Neural cell (in vitro differentiated cells): ENCODE measurements around the gene NCLN.

Experiments
- EP300 ChIP-seq: fragments of 450-650 bp; conservative IDR thresholded peaks from 2 replicates; pipeline ENCODE4 v1.6.1; 2014; ENCODE audit warnings: antibody characterized with exemption, mild to moderate bottlenecking, moderate library complexity; ENCODE audit not compliant: poor library complexity, severe bottlenecking
- EZH2 ChIP-seq: fragments of 200-600, 300-800 bp; shearing (Covaris generic), sonication (generic); IDR thresholded peaks from 2 replicates; pipeline ENCODE4 v1.6.1; 2014; ENCODE audit warnings: antibody characterized with exemption, low read length, borderline replicate concordance, mild to moderate bottlenecking; ENCODE audit not compliant: insufficient read depth, poor library complexity, severe bottlenecking
- MXI1 ChIP-seq: fragments of 450-650 bp; conservative IDR thresholded peaks from 2 replicates; pipeline ENCODE4 v1.6.1; 2014; ENCODE audit warnings: antibody characterized with exemption, mild to moderate bottlenecking; ENCODE audit not compliant: poor library complexity, severe bottlenecking
- POLR2AphosphoS5 ChIP-seq: IDR thresholded peaks from 2 replicates; pipeline ENCODE4 v1.6.1; 2012
- SMC3 ChIP-seq: fragments of 450-650 bp; conservative IDR thresholded peaks from 2 replicates; pipeline ENCODE4 v1.6.1; 2014; ENCODE audit warnings: antibody characterized with exemption, mild to moderate bottlenecking, moderate library complexity; ENCODE audit not compliant: poor library complexity
- TAF1 ChIP-seq: IDR thresholded peaks from 2 replicates; pipeline ENCODE4 v1.6.1; 2012; ENCODE audit warnings: low read depth
- TF ChIP-seq, protein P1 (sequence below): fragments of 450-650 bp; IDR thresholded peaks from 2 replicates; pipeline ENCODE4 v1.5.1; 2014; ENCODE audit warnings: antibody characterized with exemption, mild to moderate bottlenecking, moderate library complexity; ENCODE audit not compliant: poor library complexity, severe bottlenecking
- TF ChIP-seq, protein P2 (sequence below): IDR thresholded peaks from 2 replicates; pipeline ENCODE4 v1.6.1; 2012; ENCODE audit warnings: borderline replicate concordance

- TF ChIP-seq, protein P1, sequence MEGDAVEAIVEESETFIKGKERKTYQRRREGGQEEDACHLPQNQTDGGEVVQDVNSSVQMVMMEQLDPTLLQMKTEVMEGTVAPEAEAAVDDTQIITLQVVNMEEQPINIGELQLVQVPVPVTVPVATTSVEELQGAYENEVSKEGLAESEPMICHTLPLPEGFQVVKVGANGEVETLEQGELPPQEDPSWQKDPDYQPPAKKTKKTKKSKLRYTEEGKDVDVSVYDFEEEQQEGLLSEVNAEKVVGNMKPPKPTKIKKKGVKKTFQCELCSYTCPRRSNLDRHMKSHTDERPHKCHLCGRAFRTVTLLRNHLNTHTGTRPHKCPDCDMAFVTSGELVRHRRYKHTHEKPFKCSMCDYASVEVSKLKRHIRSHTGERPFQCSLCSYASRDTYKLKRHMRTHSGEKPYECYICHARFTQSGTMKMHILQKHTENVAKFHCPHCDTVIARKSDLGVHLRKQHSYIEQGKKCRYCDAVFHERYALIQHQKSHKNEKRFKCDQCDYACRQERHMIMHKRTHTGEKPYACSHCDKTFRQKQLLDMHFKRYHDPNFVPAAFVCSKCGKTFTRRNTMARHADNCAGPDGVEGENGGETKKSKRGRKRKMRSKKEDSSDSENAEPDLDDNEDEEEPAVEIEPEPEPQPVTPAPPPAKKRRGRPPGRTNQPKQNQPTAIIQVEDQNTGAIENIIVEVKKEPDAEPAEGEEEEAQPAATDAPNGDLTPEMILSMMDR: no peak
- TF ChIP-seq POLR2AphosphoS5 (no peak), EZH2 (no peak), TAF1 (no peak), EP300 (no peak), SMC3 (no peak), MXI1 (no peak)
- TF ChIP-seq, protein P2, sequence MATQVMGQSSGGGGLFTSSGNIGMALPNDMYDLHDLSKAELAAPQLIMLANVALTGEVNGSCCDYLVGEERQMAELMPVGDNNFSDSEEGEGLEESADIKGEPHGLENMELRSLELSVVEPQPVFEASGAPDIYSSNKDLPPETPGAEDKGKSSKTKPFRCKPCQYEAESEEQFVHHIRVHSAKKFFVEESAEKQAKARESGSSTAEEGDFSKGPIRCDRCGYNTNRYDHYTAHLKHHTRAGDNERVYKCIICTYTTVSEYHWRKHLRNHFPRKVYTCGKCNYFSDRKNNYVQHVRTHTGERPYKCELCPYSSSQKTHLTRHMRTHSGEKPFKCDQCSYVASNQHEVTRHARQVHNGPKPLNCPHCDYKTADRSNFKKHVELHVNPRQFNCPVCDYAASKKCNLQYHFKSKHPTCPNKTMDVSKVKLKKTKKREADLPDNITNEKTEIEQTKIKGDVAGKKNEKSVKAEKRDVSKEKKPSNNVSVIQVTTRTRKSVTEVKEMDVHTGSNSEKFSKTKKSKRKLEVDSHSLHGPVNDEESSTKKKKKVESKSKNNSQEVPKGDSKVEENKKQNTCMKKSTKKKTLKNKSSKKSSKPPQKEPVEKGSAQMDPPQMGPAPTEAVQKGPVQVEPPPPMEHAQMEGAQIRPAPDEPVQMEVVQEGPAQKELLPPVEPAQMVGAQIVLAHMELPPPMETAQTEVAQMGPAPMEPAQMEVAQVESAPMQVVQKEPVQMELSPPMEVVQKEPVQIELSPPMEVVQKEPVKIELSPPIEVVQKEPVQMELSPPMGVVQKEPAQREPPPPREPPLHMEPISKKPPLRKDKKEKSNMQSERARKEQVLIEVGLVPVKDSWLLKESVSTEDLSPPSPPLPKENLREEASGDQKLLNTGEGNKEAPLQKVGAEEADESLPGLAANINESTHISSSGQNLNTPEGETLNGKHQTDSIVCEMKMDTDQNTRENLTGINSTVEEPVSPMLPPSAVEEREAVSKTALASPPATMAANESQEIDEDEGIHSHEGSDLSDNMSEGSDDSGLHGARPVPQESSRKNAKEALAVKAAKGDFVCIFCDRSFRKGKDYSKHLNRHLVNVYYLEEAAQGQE: no peak
Measured at GRCh38 chr19:3201072-3201700, 15.5 kb downstream of the NCLN start.
